ENCODE results near the gene AKAP9.

- TF ChIP-seq POLR2A (IDR thresholded peaks at IDR 0.05; ENCODE audit: low read depth, low read length), result no peak
- TF ChIP-seq POLR2AphosphoS5 (IDR thresholded peaks at IDR 0.05; ENCODE audit: low read depth, low read length), result no peak
- TF ChIP-seq TAF1 (IDR thresholded peaks at IDR 0.05; ENCODE audit: borderline replicate concordance, low read depth, low read length), result no peak
Observed at GRCh38 chr7:91953618-91954017, 13.0 kb downstream of the AKAP9 start.

Measured in GM12892 (cell line).